NCI-H1105 (cell line): ENCODE data around the gene GPC4.
A peak's percentile ranks its signal among the peaks of the same experiment; 100 is the strongest.
"Not testable (repeated sequence)": the region's sequence is repeated elsewhere in the genome, so short reads cannot be mapped to it uniquely, and the experiment has no call there.

Experiments
- DNase-seq: peaks from one replicate; lab custom pipeline; 2025; lab: John Stamatoyannopoulos, UW

Gene GPC4

DNA sequence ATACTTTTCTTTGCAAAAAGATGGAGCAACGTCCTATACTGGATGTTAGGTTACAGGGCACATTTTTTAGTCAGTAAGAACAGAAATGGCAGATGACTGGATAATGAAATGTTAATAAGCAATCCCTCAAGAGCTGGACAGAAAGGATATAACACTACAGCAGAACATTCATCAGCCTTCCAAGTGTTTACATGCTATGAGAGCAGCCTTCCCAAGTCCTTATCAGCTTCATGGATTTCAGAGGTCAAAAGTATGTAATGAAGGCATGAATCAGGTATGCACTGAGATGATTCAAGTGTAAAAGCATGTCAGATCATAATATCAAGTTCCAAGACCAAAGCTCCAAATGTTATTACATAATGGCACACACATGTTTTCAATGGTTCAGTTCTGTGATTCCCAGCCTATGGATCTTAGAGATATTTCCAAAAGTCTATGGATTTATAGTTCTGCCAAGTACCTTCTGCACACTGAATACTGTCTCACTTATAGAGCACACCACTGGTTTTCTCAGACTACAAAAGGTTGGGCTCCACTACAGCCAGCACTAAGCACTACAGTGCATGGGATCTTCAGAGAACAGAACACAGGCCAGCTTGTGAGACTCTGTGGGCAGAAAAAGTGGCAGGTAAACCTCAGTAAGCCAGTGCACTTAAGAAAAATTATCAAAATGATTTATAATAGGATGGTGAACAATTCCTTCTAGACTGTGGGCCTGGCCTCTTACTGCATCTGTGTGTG lies 49.2 kb downstream of the GPC4 start:
- DNase-seq, result no peak

DNA sequence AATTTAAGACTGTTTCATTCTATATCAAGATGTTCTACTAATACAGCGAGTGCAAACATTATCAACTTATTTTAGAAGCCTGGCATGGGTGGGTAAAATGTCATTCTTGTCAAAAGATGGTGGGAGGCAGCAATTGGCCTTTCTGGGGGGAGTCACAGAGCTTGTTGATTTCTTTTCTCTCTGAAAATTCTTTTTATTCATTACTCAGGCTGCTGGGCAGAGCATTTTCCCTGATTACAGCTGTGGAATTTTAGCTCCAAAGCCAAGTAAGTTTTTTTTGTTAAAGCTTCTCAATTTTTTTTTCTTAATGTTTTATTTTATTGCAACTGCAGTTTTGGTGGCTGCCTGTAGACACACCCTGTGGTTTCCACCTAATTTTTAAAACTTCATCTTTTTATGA lies 50.4 kb downstream of the GPC4 start:
- DNase-seq, result no peak

DNA sequence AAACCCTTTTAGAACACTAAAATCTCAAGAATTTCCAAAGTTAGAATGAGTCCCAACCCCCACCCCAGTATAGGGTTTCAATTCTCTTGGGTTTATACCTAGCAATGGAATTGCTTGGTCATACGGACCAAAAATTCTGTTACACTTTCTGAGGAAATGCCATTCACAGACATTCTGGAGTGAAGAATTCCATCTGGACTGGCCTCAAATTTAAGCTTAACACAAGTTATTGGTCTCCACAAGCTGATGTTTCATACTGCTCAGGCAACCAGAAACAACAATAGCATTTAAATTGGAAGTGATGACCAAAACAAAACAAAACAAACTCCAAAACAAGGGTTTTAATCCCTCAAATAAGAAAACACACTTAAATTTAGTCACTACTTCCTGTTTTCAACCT lies 51.1 kb downstream of the GPC4 start:
- DNase-seq, result no peak

DNA sequence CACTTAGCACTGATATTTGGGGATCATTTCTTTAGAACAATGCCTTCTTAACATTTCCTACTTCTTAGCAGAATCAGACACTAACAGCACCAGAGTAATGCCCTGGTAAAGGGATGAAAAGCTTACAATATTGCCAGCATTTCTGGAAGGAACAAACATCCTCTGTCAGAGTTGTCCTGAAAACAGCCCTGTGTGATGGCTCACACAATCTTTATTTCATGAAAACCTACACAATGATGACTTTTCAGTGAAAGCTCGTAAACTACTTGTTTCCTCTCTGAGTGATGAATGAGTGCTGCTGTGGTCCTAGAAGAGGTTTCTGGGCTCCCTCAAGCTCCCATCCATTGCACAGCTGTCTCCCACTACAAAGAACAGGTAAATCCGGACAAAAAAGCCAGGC lies 52.8 kb downstream of the GPC4 start:
- DNase-seq, result no peak

DNA sequence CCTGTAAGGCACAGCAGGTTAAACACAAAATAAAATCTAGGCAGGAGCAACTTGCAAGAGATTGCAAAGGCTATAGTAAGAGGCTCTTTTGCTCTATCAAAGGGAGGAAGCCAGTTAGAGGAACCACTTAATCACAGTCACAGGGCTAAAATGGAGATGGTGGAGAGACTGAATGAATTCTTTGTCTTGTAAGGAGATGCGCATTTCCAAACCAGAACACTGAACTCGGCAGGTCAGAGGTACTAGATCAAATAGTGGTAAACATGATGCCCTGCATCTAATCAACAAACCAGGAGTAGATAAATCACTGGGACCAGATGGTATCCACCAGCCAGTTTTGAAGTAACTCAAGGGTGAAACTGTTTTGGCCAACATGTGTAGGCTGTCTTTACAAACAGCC lies 55.8 kb downstream of the GPC4 start:
- no peak for DNase-seq

DNA sequence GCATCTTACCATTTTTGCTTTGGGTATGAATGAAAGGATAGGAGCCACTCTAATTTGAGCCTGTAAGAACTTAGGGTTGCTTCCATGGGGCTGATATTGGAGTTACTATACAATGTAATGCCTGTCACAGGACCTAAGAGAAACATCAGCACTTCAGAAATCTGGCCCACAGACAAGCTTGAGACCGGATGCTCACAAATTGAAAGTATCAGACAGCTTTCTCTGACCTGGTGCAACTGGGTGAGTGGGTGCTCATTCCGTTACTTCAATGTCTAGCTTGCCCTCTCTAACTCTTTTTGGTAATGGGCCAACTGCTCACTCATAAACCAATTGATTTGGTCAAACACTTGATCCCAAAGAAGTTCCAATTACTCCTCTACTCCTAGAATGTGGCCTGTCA lies 62.1 kb downstream of the GPC4 start:
- DNase-seq, result no peak

DNA sequence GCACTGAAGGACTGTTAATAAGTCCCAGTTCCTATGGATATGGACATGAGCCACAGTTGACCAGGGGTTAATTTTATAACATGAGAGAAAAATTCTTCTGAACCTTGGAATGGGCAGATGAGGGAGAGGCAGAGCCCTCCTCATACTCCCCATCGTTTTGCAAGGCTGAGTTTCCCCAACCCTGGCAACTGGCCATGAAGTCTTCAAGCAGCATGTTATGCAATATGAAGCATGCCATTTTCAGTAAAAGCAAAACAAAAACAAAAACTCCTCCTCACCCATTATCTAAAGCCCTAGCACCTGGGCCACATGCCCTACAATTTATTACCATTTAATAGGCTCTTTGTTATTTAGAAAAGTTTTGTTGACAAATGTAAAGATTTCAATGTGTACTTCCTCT lies 64.5 kb downstream of the GPC4 start:
- DNase-seq, result peak; percentile 56

DNA sequence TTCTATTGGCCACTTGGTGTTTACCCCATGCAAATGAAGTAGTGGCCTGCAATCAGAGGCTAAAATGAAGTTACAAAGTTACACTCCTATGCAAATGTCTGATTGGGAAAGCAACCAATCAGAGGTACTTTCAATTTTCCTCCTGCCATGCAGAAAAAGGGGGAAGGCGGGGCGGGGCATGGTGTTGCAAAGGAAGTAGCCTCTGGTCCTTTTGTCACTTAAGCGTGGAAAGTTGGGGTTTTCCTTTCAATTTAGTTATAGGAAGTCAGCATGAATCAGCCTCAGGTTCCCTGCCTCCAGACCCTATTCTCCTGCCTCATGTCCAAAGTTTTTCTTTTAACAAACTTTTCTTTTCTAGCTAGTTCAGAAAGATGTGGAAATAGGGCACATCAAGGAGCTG lies 69.3 kb downstream of the GPC4 start:
- no peak for DNase-seq

DNA sequence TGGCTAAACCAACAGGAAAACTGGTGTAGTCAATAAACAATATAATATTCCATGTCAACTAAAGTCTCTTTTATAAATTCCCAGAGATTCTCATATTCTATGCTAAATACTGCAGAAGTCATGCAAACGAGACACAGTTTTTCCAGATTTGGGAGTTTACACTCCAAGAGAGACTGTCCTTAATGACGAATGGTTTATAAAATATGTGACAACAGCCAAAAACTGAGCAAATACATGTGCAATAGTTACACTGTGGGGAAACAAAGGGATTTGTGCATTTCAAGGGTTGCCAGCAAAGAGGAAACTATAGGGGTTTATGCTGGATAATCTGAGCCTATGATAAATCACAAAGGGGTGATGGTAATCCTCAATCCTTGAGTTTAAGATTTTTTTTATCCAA lies 75.7 kb downstream of the GPC4 start:
- DNase-seq, result no peak

DNA sequence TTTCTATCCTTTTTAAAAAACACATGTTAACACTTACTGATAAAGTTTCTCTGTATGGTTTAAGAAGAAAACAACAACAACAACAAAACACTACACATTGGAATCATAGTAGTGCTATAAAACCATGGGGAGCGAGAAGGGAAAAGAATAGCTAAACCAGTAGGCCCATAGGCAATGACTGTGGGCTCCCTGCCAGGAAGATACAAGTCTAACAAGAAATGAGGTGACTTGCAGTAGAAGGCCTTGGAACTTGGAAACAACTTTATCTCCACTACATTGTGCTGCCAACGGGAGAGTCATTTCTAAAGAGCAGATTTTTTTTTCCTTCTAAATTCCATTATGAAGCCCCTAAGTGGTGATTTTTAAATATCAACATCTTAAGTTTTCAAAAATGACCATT lies 78.0 kb downstream of the GPC4 start:
- DNase-seq, result no peak

DNA sequence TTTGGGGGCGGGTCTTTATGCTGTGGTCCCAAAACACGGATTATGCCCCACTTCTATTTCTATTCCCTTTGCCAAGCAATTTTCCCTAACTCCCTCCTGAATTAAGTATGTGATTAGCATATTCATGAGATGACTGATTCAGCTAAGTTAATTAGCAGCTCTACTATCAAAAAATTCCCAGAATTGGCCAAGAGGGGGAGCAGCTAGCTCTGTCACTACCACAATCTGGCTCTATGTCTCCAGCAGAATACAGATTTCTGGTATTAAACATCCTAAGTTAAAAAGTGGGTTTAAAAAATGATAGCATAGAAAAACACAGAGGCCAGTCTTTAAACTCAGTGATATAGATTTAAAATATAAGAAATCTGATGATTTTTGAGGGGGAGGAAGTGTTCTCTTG lies 80.3 kb downstream of the GPC4 start:
- DNase-seq, result peak; percentile 31

DNA sequence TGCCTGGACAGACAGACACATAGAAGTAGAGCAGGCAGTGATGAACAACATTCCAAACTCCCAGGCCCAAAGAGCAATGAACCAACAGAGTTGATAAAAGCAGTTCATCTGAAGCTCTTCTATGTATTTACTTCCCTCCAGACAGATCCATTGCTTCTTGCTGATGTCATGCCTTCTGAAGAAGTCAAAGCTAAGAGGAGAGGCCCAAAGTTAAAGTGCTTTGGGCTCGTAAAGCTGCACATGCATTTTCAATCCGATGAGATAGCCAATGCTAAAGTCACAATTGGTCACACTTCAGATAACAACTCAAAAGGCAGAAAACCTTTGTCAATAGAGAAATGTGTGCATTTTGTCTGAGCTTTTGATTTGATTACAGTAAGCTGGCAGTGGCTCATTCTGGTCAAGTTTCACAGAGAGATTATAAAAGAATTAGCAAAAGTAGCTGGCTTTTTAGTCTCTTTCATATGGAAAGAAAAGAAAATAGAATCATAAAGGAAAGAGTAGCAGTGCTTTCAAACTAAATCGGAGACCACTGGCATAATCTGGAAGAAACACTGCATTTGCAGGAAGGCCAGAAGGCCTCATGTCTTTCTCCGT lies 82.0 kb downstream of the GPC4 start:
- DNase-seq, result no peak

DNA sequence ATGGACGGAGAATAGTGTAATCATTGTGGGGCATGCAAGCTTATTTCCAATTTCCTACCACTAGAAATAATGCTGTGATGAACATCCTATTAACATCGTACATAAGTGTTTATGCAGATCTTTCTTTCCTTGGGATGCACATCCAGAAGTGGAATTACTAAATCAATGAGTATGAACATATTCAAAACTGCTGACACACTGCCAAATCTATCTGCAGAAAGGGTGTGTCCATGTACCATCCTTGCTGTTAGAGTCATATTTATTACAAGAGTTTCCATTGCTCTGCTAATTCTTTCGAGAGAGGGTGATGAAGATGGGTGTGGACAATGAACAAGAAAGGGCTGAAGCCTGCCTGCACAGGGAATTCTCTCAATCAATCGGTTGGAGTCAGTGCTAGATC lies 82.6 kb downstream of the GPC4 start:
- DNase-seq, result no peak

DNA sequence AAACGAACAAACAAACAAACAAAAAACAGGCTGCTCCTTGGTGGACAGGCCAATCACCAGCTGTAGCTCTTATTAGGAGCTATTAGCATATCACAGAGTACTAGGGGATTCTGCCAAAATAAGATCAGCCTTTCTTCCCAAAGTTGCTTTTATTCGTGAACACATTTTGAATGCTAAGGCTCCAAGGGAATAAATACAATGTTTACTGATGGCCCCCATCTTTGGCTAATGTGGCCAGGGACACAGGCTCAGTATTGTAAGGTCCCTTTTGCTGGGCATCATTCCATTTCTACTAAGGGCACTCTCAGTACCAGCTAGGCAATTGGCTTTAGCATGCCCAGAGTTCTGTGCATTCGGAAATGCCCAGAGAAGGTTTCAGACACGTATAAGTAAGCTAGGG lies 84.3 kb downstream of the GPC4 start:
- DNase-seq, result no peak

DNA sequence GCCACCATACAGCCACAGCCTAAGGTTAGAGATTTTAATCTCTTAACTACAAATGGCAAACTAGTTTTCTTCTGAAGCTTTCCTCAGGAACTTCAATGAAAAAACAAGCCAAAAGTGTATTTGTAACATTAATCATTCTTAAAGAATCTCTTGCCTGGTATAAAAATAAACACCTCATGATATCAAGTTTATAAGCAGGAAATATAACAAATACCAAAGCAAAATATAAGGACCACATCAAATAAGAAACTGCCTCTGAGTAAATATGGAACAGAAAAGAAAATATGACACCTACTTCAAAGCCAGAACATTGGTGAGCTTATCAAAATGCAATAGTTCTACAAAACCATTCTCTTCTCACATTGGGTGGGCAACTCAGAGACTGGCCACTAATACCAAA lies 89.9 kb downstream of the GPC4 start:
- no peak for DNase-seq

DNA sequence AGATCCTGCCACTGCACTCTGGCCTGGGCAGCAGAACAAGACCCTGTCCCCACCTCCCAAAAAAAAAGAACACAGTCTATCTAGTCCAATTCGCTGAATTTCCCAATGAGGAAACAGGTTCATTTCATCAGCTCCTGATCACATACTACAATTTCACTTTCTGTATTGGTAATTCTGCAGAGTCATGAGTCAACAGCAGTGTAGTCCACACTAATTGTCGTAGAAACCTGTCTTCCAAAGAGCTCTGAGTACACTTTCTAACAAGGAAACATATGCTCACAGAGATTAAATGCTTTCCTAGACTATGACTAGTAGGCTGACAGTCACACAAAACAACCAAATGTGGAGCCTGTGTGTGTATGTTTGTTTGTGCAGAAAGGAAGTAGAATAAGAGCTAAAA lies 91.9 kb downstream of the GPC4 start:
- DNase-seq, result no peak

DNA sequence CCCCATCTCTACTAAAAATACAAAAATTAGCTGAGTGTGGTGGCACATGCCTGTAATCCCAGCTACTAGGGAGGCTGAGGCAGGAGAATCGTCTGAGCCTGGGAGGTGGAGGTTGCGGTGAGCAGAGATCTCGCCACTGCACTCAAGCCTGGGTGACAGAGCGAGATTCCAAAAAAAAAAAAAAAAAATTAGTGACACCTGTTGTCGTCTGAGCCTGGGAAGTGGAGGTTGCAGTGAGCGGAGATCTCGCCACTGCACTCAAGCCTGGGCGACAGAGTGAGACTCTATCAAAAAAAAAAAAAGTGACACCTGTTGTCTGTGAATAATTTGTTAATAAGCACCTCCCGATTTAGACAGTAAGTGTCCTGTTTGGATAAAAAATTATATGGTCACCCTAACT lies 93.0 kb downstream of the GPC4 start:
- DNase-seq, result not testable (repeated sequence)

DNA sequence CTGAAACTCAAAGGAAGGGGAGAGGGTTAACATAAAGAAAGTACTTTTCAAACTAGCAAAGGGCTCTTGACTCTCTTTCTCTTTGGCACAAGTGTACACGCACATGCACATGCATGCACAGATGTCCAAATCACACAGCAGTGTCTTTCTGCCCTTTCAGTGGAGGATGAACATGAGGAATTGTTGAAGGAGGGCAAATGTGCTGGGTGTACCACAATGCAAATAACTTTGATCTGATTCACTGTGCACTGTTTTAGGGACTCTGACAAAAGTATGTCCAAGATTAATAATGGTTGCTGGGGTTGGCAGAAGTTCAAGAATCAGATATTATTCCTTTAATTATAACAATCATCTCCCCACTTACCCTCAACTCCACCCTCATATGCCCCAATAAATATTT lies 93.8 kb downstream of the GPC4 start:
- DNase-seq, result no peak

DNA sequence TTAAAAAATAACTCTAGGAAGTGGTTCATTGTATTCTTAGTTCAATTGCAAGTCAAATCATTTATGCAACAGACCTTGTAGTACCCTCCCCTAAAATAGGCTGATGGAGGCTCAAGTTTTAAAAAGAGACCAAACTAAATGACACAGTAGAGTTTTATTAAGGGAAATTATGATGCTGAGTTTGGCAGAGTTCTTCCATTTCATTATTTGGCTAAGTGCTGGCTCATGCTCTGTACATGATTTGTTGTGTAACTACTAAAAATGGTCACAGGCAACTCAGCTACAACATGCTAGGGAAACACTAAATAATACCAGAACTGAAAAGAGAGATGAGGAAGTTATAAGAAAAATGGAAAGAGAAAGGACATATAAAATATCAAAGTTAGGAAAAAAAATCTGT lies 101.0 kb downstream of the GPC4 start:
- no peak for DNase-seq

DNA sequence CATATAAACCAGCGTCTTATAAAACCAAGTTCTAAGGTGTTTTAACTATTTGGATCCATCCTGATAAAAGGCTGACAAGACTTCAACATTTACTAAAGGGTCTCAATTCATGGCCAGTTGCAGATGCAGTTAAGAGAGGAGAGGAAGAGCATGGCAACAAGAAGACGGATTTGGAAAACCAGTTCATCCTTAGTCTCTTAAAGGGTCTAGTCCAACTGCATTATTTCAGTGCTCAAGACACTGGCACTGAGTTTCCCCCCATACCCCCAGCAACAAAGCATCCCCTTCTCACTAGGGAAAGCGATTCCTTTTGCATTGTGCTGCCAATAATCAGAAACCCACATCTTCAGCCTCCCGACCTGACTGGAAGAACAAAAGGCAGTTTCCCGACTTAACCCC lies 106.8 kb downstream of the GPC4 start:
- no peak for DNase-seq

DNA sequence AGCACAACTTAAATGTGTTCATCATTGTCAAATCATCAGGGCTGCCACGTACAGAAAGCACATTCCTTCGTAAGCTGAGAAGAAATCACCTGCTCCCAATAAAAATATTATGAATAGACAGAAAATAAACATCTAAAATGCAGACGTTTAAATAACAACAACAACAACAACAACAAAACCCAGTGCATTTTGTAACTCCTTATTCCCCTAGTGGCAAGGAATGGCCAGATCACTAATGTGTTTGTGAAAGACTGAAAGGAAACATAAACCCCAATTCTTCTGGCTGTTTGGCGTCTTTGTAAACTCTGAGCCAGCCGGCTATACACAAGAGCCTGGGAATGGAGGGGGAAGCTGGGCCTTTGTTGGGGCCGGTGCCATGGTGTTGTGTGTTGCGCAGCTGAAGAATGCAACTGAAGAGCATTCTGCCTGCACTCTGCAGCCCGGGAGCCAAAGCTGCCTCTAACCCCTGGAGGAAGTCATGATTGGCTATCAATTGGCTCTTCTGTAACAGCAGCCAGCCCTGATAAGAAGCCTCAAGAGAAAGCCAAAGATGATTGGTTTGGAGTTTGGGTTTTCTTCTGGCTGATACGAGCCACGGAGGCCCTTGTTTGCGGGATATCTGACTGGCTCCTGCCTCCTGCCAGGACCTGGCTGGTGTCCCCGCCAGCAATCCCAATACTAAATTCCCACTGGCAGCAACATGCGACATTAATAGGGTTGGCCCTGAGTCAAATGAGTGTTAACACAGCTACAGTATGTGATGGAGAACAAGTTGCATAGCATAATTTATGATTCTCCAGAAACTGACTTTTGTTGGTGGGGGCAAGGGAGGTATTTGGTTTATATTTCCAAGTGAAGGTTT lies 107.4 kb downstream of the GPC4 start:
- DNase-seq, result no peak

DNA sequence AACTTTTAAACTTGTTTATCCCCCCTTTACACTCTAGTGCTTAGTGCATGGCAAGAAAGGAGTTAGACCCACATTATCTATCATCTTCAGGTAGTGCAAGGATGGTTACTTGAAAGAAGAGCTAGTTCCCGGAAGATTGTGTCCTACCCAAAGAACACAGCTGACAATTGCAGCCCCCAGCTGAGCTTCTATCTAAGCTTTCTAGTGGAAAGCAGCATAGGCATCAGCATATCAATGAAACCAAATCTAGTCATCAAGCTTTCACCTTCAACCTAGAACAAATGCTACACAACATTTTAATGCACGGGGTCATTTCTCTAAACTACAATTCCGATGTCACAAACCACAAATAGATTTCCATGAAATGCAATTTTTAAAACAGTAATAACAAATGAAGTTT lies 108.2 kb downstream of the GPC4 start:
- no peak for DNase-seq

DNA sequence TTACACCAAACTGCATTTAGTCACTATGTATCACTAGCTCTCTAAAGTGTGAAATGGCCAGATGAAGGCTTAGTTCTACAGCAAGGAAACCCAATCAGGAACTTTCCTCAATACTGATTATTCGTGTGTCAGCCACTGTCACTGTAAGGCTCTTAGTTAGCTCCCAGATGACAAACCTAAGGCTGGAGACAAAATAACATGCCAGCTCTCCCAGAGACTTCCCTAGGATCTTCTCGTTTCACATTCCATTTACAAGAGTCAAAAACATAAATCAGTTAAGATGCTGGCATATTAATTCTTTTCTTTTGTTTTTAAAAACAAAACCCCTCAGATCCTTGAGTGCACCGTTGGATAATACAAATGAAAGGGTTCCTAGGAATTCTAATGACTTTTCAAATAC lies 109.0 kb downstream of the GPC4 start:
- DNase-seq, result no peak
